HG03108 (cell line): Measurements from ENCODE around the gene NCF4.

Experiments used
- ATAC-seq: cut with Tn5 transposase; IDR thresholded peaks from one replicate; pipeline ENCODE4 v1.9.1; 2021; ENCODE audit warnings: moderate library complexity; ENCODE audit not compliant: unreplicated experiment

NCF4 gene

GRCh38 chr22:36892292-36892691 lies 31.5 kb downstream of the NCF4 start:
- ATAC-seq = no peak

GRCh38 chr22:36893262-36893661 lies 32.5 kb downstream of the NCF4 start:
- ATAC-seq = no peak

GRCh38 chr22:36894266-36894665 lies 33.5 kb downstream of the NCF4 start:
- ATAC-seq = no peak

- ATAC-seq = no peak
Observed at GRCh38 chr22:36897611-36898010, 36.8 kb downstream of the NCF4 start.

GRCh38 chr22:36898690-36899089 lies 37.9 kb downstream of the NCF4 start:
- ATAC-seq = no peak

- no peak for ATAC-seq
Observed at GRCh38 chr22:36899498-36899897, 38.7 kb downstream of the NCF4 start.

GRCh38 chr22:36900225-36900624 lies 39.4 kb downstream of the NCF4 start:
- ATAC-seq = no peak

GRCh38 chr22:36900880-36901279 lies 40.1 kb downstream of the NCF4 start:
- no peak for ATAC-seq

- peak; percentile 75 for ATAC-seq
Observed at GRCh38 chr22:36901411-36902142, 40.8 kb downstream of the NCF4 start.

GRCh38 chr22:36902143-36902926 lies 41.5 kb downstream of the NCF4 start:
- ATAC-seq = no peak

- no peak for ATAC-seq
Observed at GRCh38 chr22:36904260-36904880, 43.6 kb downstream of the NCF4 start.

GRCh38 chr22:36907253-36908195 lies 46.7 kb downstream of the NCF4 start:
- no peak for ATAC-seq

- no peak for ATAC-seq
Observed at GRCh38 chr22:36910461-36910860, 49.7 kb downstream of the NCF4 start.

GRCh38 chr22:36911887-36912661 lies 51.3 kb downstream of the NCF4 start:
- no peak for ATAC-seq

- ATAC-seq = no peak
Observed at GRCh38 chr22:36912694-36913426, 52.1 kb downstream of the NCF4 start.

GRCh38 chr22:36913427-36914389 lies 52.9 kb downstream of the NCF4 start, which contains the start of gene CSF2RB:
CSF2RB (plus strand) TSS chr22:36913628; CDS start chr22:36922208, 8,580 bp downstream.
- ATAC-seq = no peak

GRCh38 chr22:36914390-36914752 lies 53.6 kb downstream of the NCF4 start:
- ATAC-seq = no peak

- no peak for ATAC-seq
Observed at GRCh38 chr22:36916034-36916433, 55.2 kb downstream of the NCF4 start.
